Activated CD8-positive, alpha-beta T cell treated with anti-CD3 and anti-CD28 coated beads for 36 hours (primary cell): ENCODE results near the gene ZFYVE21. TPM values are rescaled to one million over a fixed set of nuclear protein-coding genes. Genes with fewer than 3 reads are reported as not detected.

Source experiments
- ATAC-seq: fragments of 200-7000 bp; cut with Tn5 transposase; one replicate; pipeline ENCODE4 v1.10.0; 2021; ENCODE audit warnings: mild to moderate bottlenecking, moderate library complexity
- CTCF ChIA-PET: fragments of 350-600 bp; sonication (Branson Sonifier 250); formaldehyde crosslinking; loops from one replicate; lab custom pipeline; 2021; ENCODE audit warnings: antibody characterized with exemption; lab: Charles Lee
- POLR2A ChIA-PET: fragments of 350-600 bp; sonication (Branson Sonifier 250); formaldehyde crosslinking; loops from one replicate; lab custom pipeline; 2021; ENCODE audit warnings: antibody characterized with exemption; lab: Charles Lee
- DNase-seq: peaks from one replicate; pipeline ENCODE4 v3.0.0-alpha.2; 2020
- H3K27ac Mint-ChIP-seq: one replicate; pipeline ENCODE4 v1.8.0; 2021; ENCODE audit warnings: mild to moderate bottlenecking, mixed read lengths
- H3K27me3 Mint-ChIP-seq: one replicate; pipeline ENCODE4 v1.8.0; 2021; ENCODE audit warnings: mixed read lengths
- H3K36me3 Mint-ChIP-seq: one replicate; pipeline ENCODE4 v1.8.0; 2021; ENCODE audit warnings: low read depth, mixed read lengths
- H3K4me1 Mint-ChIP-seq: one replicate; pipeline ENCODE4 v1.8.0; 2021; ENCODE audit warnings: low read depth, mixed read lengths
- H3K4me3 Mint-ChIP-seq: one replicate; pipeline ENCODE4 v1.8.0; 2021; ENCODE audit warnings: mild to moderate bottlenecking, moderate library complexity, mixed read lengths
- H3K9me3 Mint-ChIP-seq: one replicate; pipeline ENCODE4 v1.8.0; 2021; ENCODE audit warnings: mixed read lengths
- intact Hi-C: fragments of 100-400 bp; cut with micrococcal nuclease; formaldehyde crosslinking; loops from one replicate; pipeline ENCODE4 v1.10.0; 2022
- total RNA-seq, 2 experiments: library from RNA; stranded (reverse); gene quantifications; one replicate each; pipeline ENCODE4 v1.2.3, GENCODE V29; 2021
- TF ChIP-seq, protein P1 (sequence below): fragments of 200-600 bp; IDR thresholded peaks from one replicate; pipeline ENCODE4 v1.8.0; 2022; ENCODE audit warnings: antibody characterized with exemption, mild to moderate bottlenecking

ZFYVE21 gene
- total RNA-seq, 2 experiments from 2014 or later: 10.4 to 11.6 TPM

DNA sequence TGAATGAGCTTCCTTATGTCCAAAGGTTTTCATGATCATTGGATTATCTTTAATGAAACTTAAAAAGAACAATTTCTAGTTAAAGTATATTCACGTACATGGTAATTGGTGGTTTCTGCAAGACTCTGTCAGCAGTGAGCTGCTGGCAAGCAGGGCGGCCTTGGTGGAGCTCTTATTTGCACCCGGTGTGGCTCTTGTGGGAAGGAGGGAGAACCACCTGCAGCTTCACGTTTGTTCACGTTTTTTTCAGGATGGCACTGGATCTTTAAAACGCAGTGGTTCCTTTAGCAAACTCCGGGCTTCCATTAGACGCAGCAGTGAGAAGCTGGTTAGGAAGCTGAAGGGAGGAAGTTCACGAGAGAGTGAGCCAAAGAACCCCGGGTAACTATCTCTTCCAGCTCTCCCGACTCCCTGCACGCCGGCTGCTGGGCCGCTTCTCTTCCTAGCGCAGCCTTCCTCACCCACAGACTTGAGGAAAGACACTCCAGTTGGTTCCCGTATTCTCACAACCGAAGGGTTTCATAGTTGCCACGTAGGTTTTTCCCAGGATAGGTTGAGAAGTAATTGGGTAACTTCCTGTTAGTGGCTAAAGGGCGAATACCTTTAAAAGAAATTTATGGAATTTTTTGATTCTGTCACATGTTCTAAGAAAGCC, 28.7 kb upstream of the ZFYVE21 start:
- ATAC-seq (no peak), DNase-seq (no peak)
- Mint-ChIP-seq H3K4me1 (no peaks in the 10 kb centered on the region), H3K4me3 (no peak overlapping the region), H3K36me3 (peaks cover 18% of the 10 kb centered on the region), H3K27ac (no peak overlapping the region), H3K27me3 (no peaks in the 10 kb centered on the region), H3K9me3 (no peaks in the 10 kb centered on the region)
- TF ChIP-seq, protein P1, sequence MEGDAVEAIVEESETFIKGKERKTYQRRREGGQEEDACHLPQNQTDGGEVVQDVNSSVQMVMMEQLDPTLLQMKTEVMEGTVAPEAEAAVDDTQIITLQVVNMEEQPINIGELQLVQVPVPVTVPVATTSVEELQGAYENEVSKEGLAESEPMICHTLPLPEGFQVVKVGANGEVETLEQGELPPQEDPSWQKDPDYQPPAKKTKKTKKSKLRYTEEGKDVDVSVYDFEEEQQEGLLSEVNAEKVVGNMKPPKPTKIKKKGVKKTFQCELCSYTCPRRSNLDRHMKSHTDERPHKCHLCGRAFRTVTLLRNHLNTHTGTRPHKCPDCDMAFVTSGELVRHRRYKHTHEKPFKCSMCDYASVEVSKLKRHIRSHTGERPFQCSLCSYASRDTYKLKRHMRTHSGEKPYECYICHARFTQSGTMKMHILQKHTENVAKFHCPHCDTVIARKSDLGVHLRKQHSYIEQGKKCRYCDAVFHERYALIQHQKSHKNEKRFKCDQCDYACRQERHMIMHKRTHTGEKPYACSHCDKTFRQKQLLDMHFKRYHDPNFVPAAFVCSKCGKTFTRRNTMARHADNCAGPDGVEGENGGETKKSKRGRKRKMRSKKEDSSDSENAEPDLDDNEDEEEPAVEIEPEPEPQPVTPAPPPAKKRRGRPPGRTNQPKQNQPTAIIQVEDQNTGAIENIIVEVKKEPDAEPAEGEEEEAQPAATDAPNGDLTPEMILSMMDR: no peak
- ChIA-PET CTCF (interaction anchor here (0.6 to 1.4 kb wide), 3 partner anchors 22 to 120 kb away, joined by 3 read pairs; no protein-coding TSS in a partner anchor), POLR2A (interaction anchor here (0.6 to 1.5 kb wide), 4 partner anchors 14 to 124 kb away, joined by 3 to 4 read pairs (median 4); no protein-coding TSS in a partner anchor)
- intact Hi-C loops: no loop called here

DNA sequence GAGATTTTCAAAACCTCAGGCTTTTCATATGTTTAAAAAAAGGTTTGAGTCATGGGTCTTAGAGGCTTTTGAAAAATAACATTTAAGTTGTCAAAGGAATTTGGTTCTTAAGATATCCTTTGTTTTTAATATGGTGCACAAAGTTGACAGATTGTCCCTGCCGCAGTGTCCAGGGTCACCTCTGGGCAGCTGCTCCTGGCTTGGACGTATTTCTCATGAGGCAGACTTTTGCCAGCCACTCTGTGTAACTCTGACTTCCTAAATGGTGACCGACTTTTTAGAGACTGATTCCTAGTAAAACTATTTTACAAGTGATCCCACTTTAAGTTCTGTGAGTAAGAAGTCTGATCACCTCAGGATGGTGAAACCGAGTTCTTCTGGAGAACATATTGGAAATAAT, 27.9 kb upstream of the ZFYVE21 start:
- DNase-seq (no peak), ATAC-seq (no peak)
- Mint-ChIP-seq H3K36me3 (peaks cover 18% of the 10 kb centered on the region), H3K9me3 (no peaks in the 10 kb centered on the region), H3K4me3 (no peak overlapping the region), H3K27ac (no peak overlapping the region), H3K27me3 (no peaks in the 10 kb centered on the region), H3K4me1 (no peaks in the 10 kb centered on the region)
- ChIA-PET CTCF (interaction anchor here (1.4 kb wide), 2 partner anchors 8 to 32 kb away, joined by 3 to 7 read pairs; no protein-coding TSS in a partner anchor), POLR2A (interaction anchor here (1.0 to 1.5 kb wide), 4 partner anchors 9 to 124 kb away, joined by 3 to 4 read pairs (median 3); no protein-coding TSS in a partner anchor)
- TF ChIP-seq, protein P1: no peak
- intact Hi-C loops: no loop called here

DNA sequence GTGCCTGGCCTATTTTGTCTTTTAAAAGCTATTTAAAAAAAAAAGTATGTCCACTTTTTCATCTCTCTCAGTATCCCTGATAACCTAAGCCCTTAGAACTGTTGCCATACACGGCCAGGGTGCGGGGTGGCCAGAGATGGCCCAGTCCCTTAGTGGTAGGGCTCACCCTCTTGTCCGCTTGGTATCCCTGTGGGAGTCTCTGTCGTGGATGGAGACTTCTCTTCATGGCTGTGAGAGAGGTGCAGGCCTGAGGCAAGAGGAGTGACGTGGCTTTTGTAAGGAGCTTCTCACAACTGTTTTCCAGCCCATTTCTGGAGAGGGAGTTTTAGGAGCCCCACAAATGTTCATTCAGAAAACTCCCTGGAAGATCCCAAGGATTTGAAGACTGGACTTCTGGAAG, 27.2 kb upstream of the ZFYVE21 start:
- Mint-ChIP-seq H3K27ac (no peak overlapping the region), H3K9me3 (no peaks in the 10 kb centered on the region), H3K27me3 (no peaks in the 10 kb centered on the region), H3K4me1 (no peaks in the 10 kb centered on the region), H3K36me3 (peaks cover 13% of the 10 kb centered on the region), H3K4me3 (no peak overlapping the region)
- ChIA-PET POLR2A (interaction anchor here (1.0 kb wide), 1 partner anchor 8 kb away, joined by 3 read pairs; no protein-coding TSS in a partner anchor), CTCF (interaction anchor here (1.4 kb wide), 2 partner anchors 9 to 31 kb away, joined by 3 to 7 read pairs; no protein-coding TSS in a partner anchor)
- intact Hi-C loops: no loop called here
- ATAC-seq (no peak), DNase-seq (no peak)
- TF ChIP-seq, protein P1: no peak

DNA sequence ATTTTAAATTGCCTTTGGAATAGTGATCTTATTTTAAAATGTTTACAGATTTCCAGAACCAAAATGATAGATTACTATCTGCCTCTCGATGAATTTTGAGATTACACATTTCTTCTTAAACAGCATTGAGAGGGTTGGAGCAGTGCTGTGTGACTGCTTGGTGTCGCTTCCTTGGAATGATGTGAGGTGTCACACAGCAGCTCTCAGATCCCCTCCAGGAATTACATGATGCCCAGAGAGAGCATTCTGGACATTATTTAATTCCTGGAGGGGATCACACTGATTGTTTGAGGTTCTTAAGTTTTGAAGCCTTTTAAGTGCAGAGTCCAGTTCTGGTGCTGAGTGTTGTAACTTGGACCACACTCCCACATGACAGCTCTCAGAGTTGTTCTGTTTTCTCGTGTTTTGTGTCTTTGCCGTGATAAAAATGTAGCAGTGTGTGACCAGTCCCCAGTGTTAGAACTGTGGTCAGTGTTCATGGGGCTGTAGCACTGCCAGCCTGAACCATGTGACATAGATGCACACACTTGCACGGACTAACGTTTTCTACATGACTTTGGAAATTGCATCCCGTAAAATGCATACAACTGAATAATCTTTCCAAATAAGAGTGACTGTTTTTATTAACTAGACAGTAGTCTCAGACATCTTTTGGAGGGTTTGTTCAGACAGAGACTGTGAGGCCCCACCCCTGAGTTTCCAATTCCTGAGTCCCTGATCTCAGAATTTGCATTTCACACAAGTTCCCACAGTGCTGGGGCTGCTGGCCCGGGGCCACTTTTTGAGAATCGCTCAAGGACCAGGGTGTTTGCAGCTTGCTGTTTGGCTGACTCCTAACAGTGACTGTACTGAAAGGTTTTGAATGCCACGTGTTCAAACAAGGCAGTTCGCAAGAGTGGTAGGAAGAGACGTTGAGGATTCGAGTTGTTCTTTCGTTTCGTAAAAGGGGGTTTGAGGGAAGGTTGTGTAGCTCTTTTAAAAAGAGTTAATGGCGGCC, 26.4 kb upstream of the ZFYVE21 start:
- Mint-ChIP-seq H3K4me1 (no peaks in the 10 kb centered on the region), H3K9me3 (no peaks in the 10 kb centered on the region), H3K4me3 (no peak overlapping the region), H3K36me3 (peaks cover 13% of the 10 kb centered on the region), H3K27me3 (no peaks in the 10 kb centered on the region), H3K27ac (no peak overlapping the region)
- intact Hi-C loops: no loop called here
- TF ChIP-seq, protein P1: no peak
- ChIA-PET POLR2A (interaction anchor here (1.0 kb wide), 2 partner anchors 7 to 17 kb away, joined by 3 read pairs; no protein-coding TSS in a partner anchor), CTCF (interaction anchor here (1.4 kb wide), 1 partner anchor 9 kb away, joined by 7 read pairs; no protein-coding TSS in a partner anchor)
- DNase-seq (no peak), ATAC-seq (no peak)
